ENCODE measurements around the gene LLGL1. TPM values are rescaled to one million over a fixed set of nuclear protein-coding genes. Genes with fewer than 3 reads are reported as not detected.

Gene LLGL1
- polyA plus RNA-seq, 3 donors = 0.52 to 10.8 (median 0.76) TPM

DNA sequence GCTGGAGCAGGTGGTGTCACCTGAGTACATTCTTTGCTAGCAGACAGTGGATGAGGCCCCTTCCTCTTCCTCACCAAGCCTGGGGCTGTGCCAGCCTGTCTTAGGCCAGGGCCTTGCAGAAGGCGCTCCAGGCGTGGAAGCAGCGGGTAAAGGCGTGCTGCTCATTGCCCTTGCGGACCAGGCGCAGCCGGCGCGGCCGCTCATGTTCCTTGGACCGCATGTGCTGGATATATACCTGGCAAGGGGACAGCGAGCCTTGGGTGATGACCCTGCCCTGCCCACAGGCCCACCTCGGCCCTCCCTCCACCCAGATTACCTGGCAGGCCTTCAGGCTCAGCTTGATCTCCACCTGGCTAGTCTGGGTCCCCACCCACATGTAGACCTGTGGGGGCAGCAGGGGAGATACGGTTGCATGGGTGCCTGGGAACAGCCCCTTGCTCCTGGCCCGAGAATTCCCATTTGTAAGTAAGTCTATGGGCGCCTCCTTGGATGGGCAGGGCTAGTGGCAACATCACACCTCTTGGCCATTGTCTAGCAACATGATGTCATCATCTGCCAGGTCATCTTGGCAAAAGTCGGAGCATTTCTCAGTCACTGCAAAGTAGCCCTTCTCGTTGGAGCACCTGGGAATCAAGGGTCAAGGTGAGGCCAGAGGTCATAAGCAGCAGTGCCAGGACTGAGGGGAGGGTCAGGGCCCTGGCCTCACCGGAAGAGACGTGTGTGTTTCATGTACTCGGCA lies 19.8 kb downstream of the LLGL1 start:
- Histone ChIP-seq H3K9me3 (replicated peaks in 1 of 2; ENCODE audit: control insufficient read depth in 1 of 2, insufficient read depth in 1 of 2, low read length in 2 of 2) (no peaks in the 10 kb centered on the region), H4K20me1 (ENCODE audit: insufficient read depth, low read length) (peaks cover 57% of the 10 kb centered on the region), H3K4me1 (ENCODE audit: control insufficient read depth in 1 of 2, insufficient read depth in 2 of 2, low read length in 2 of 2) (no peaks in the 10 kb centered on the region), H3K9ac (ENCODE audit: insufficient read depth, low read length, poor library complexity, severe bottlenecking) (no peak overlapping the region), H3K36me3 (replicated peaks in 1 of 2; ENCODE audit: control insufficient read depth in 1 of 2, insufficient read depth in 2 of 2, low read length in 2 of 2) (peaks cover 68 to 80% of the 10 kb centered on the region in 2 donors), H3K4me3 (replicated peaks in 1 of 3; ENCODE audit: low read depth in 2 of 3, low read length in 3 of 3) (no peak overlapping the region), H2AFZ (ENCODE audit: insufficient read depth, low read depth, low read length, poor library complexity, severe bottlenecking) (no peak overlapping the region), H3K27ac (ENCODE audit: low read depth in 1 of 2, low read length in 2 of 2) (no peak overlapping the region), H3K4me2 (replicated peaks; ENCODE audit: extremely low read depth, low read length, poor library complexity, severe bottlenecking) (no peak overlapping the region), H3K27me3 (ENCODE audit: control insufficient read depth in 2 of 2, insufficient read depth in 2 of 2, low read length in 2 of 2) (no peaks in the 10 kb centered on the region), H3K79me2 (ENCODE audit: insufficient read depth, low read length) (no peaks in the 10 kb centered on the region)
- peaks cover 0 to 5% (median 2%) of the 10 kb centered on the region in 3 donors for H3K27me3 Mint-ChIP-seq (ENCODE audit: low read depth in 3 of 3)
- intact Hi-C loops (cut with micrococcal nuclease) = no loop called here
- H3K27ac Mint-ChIP-seq = peak overlapping the region in 3 of 7 donors; percentile 40 to 54 (median 43)
- no peaks in the 10 kb centered on the region for H3K9me3 Mint-ChIP-seq
- WGBS (ENCODE audit: insufficient coverage) = 94% methylated on average over 21 of the region's 21 CpGs
- H3K4me3 Mint-ChIP-seq = no peak overlapping the region
- no peak for TF ChIP-seq CTCF (IDR thresholded peaks at IDR 0.05)
- peaks cover 6% of the 10 kb centered on the region for H3K4me1 Mint-ChIP-seq
- peaks cover 53 to 74% of the 10 kb centered on the region in 2 donors for H3K36me3 Mint-ChIP-seq
- no peak for DNase-seq

DNA sequence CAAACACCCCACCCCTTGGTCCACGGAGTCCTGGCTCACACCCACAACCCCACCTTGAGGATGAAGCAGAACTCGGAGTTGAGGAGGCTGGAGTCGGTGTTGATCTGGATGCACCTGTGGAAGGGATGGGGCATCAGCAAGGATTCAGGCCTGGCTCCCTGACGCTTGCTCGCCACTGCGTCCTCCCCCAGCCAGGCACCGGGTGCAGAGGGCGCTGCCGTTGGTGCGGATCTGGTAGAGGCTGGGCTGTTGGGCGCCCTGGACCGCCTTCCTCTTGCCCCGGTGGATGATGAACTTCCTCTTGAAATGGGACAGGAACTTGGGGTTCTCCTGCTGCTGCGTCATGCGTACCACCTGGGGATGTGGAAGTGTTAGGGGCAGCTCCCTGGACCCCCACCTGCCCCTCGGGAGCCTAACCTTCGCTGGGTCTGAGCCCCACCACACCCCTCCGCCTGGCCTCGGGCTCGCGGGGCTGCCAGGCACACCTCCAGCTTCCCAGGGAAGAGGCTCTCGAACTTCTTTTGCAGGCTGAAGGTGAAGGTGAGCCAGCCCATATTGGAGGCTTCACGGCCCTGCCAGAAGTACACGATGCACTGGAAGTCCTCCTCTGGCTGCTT lies 20.8 kb downstream of the LLGL1 start:
- no peak overlapping the region for H3K27ac ChIP-seq (ENCODE audit: low read depth in 1 of 2, low read length in 2 of 2)
- no peak for DNase-seq
- no peak overlapping the region for H3K4me3 ChIP-seq (replicated peaks in 1 of 3; ENCODE audit: low read depth in 2 of 3, low read length in 3 of 3)
- 83% methylated on average over 13 of the region's 24 CpGs for WGBS (ENCODE audit: insufficient coverage)
- no peaks in the 10 kb centered on the region for H3K27me3 ChIP-seq (ENCODE audit: control insufficient read depth in 2 of 2, insufficient read depth in 2 of 2, low read length in 2 of 2)
- H3K9ac ChIP-seq (ENCODE audit: insufficient read depth, low read length, poor library complexity, severe bottlenecking) = no peak overlapping the region
- no peaks in the 10 kb centered on the region for H3K9me3 Mint-ChIP-seq
- peaks cover 61 to 80% of the 10 kb centered on the region in 2 donors for H3K36me3 Mint-ChIP-seq
- H3K4me1 ChIP-seq (ENCODE audit: control insufficient read depth in 1 of 2, insufficient read depth in 2 of 2, low read length in 2 of 2) = no peaks in the 10 kb centered on the region
- peaks cover 6% of the 10 kb centered on the region for H3K4me1 Mint-ChIP-seq
- TF ChIP-seq CTCF (IDR thresholded peaks at IDR 0.05) = no peak
- H3K79me2 ChIP-seq (ENCODE audit: insufficient read depth, low read length) = no peaks in the 10 kb centered on the region
- peaks cover 0 to 5% (median 0%) of the 10 kb centered on the region in 3 donors for H3K27me3 Mint-ChIP-seq (ENCODE audit: low read depth in 3 of 3)
- intact Hi-C loops (cut with micrococcal nuclease) = no loop called here
- H3K4me2 ChIP-seq (replicated peaks; ENCODE audit: extremely low read depth, low read length, poor library complexity, severe bottlenecking) = no peak overlapping the region
- H2AFZ ChIP-seq (ENCODE audit: insufficient read depth, low read depth, low read length, poor library complexity, severe bottlenecking) = no peak overlapping the region
- no peak overlapping the region for H3K4me3 Mint-ChIP-seq
- H4K20me1 ChIP-seq (ENCODE audit: insufficient read depth, low read length) = peaks cover 67% of the 10 kb centered on the region
- peaks cover 73 to 90% of the 10 kb centered on the region in 2 donors for H3K36me3 ChIP-seq (replicated peaks in 1 of 2; ENCODE audit: control insufficient read depth in 1 of 2, insufficient read depth in 2 of 2, low read length in 2 of 2)
- H3K9me3 ChIP-seq (replicated peaks in 1 of 2; ENCODE audit: control insufficient read depth in 1 of 2, insufficient read depth in 1 of 2, low read length in 2 of 2) = no peaks in the 10 kb centered on the region
- peak overlapping the region in 1 of 7 donors; percentile 41 for H3K27ac Mint-ChIP-seq
